Measurements from ENCODE around the gene IFI35. TPM values are rescaled to one million over a fixed set of nuclear protein-coding genes. Genes with fewer than 3 reads are reported as not detected.

Gene IFI35
- 7.8 and 10.7 TPM in 2 replicates for total RNA-seq

GRCh38 chr17:43006639-43007551, at the start of gene IFI35:
IFI35 (plus strand) TSS chr17:43006784; CDS start chr17:43006948, 164 bp downstream.

GRCh38 chr17:42964161-42964932, 42.2 kb upstream of the IFI35 start, which contains the start of gene AARSD1:
AARSD1 (minus strand) TSS chr17:42964454; CDS start chr17:42964440, 14 bp downstream.

GRCh38 chr17:42979511-42980273, 26.9 kb upstream of the IFI35 start, which contains the start of gene PTGES3L:
PTGES3L (minus strand) TSS chr17:42980080; CDS start chr17:42980053, 27 bp downstream.

GRCh38 chr17:42980274-42980765, 26.3 kb upstream of the IFI35 start, which contains the start of gene RUNDC1:
RUNDC1 (plus strand) TSS chr17:42980565; CDS start chr17:42980577, 12 bp downstream.

GRCh38 chr17:42997984-42998938, 8.3 kb upstream of the IFI35 start, which contains the start of gene RPL27:
RPL27 (plus strand) TSS chr17:42998419; CDS start chr17:42998751, 332 bp downstream.

GRCh38 chr17:43021741-43022512, 15.3 kb downstream of the IFI35 start, which contains the start of gene VAT1:
VAT1 (minus strand) TSS chr17:43022385; CDS start chr17:43022322, 63 bp downstream.

GRCh38 chr17:43024407-43025289, 18.1 kb downstream of the IFI35 start, which contains the start of gene RND2:
RND2 (plus strand) TSS chr17:43025231; CDS start chr17:43025348, 117 bp downstream.

Other genes starting within 250 kb of the IFI35 start
- 15.6 and 21.5 TPM in 2 replicates for gene RAMP2, start 245.6 kb upstream of the IFI35 start, total RNA-seq
- 42.3 and 46.2 TPM in 2 replicates for gene VPS25, start 233.3 kb upstream of the IFI35 start, total RNA-seq
- 0.54 and 1.5 TPM in 2 replicates for gene WNK4, start 226.2 kb upstream of the IFI35 start, total RNA-seq
- 63.1 and 74.3 TPM in 2 replicates for gene COA3, start 208.1 kb upstream of the IFI35 start, total RNA-seq
- not detected in 2 replicates for gene CNTD1, start 207.9 kb upstream of the IFI35 start, total RNA-seq
- 143 and 162 TPM in 2 replicates for gene BECN1, start 182.5 kb upstream of the IFI35 start, total RNA-seq
- 48.9 and 65.9 TPM in 2 replicates for gene PSME3, start 173.4 kb upstream of the IFI35 start, total RNA-seq
- 0.22 and 0.43 TPM in 2 replicates for gene AOC2, start 162.2 kb upstream of the IFI35 start, total RNA-seq
- gene AOC3, start 155.6 kb upstream of the IFI35 start, total RNA-seq: 0.33 and 0.43 TPM in 2 replicates
- not detected in 2 replicates for gene G6PC1, start 106.0 kb upstream of the IFI35 start, total RNA-seq
- gene AARSD1, start 42.3 kb upstream of the IFI35 start, total RNA-seq: 12.9 and 14.1 TPM in 2 replicates
- gene PTGES3L, start 26.7 kb upstream of the IFI35 start, total RNA-seq: 0.09 and 0.11 TPM in 2 replicates
- 10.1 and 10.5 TPM in 2 replicates for gene RUNDC1, start 26.2 kb upstream of the IFI35 start, total RNA-seq
- gene RPL27, start 8.4 kb upstream of the IFI35 start, total RNA-seq: 986 and 1,404 TPM in 2 replicates
- gene VAT1, start 15.6 kb downstream of the IFI35 start, total RNA-seq: 128 and 141 TPM in 2 replicates
- gene RND2, start 18.4 kb downstream of the IFI35 start, total RNA-seq: 0.09 and 0.11 TPM in 2 replicates
- 3.9 and 5.8 TPM in 2 replicates for gene BRCA1, start 118.6 kb downstream of the IFI35 start, total RNA-seq
- gene NBR1, start 164.4 kb downstream of the IFI35 start, total RNA-seq: 85.5 and 120 TPM in 2 replicates
- 0.86 and 1.4 TPM in 2 replicates for gene TMEM106A, start 205.1 kb downstream of the IFI35 start, total RNA-seq
- gene CCDC200, start 221.8 kb downstream of the IFI35 start, total RNA-seq: not detected in 2 replicates
- gene RNU2-1, start 227.2 kb downstream of the IFI35 start, total RNA-seq: not detected in 2 replicates